ENCODE data around the gene TIGAR.

TIGAR gene

GRCh38 chr12:4387607-4388006, 66.6 kb downstream of the TIGAR start:
- POLR2A ChIA-PET, result interaction anchor here (0.5 kb wide), 1 partner anchor 56 kb away, joined by 3 read pairs; no protein-coding TSS in a partner anchor
- DNase-seq, result no peak
- no peaks in the 10 kb centered on the region for H3K9me3 ChIP-seq (ENCODE audit: control extremely low read depth in 1 of 5, control insufficient read depth in 4 of 5, insufficient read depth in 2 of 5, low read depth in 1 of 5, low read length in 4 of 5)
- 100% methylated on average over 1 of the region's 5 CpGs for WGBS (ENCODE audit: insufficient coverage)
- H3K27ac ChIP-seq (ENCODE audit: insufficient read depth in 1 of 2, low read depth in 1 of 2, low read length in 2 of 2, poor library complexity in 1 of 2, severe bottlenecking in 2 of 2), result no peak overlapping the region
- H3K27me3 ChIP-seq (replicated peaks in 2 of 5; ENCODE audit: control insufficient read depth in 4 of 5, insufficient read depth in 5 of 5, low read length in 4 of 5), result no peaks in the 10 kb centered on the region
- CTCF ChIA-PET, result interaction anchor here (1.6 kb wide), 1 partner anchor 29 kb away, joined by 5 read pairs; no protein-coding TSS in a partner anchor
- peaks cover 0 to 35% (median 13%) of the 10 kb centered on the region in 4 experiments for H3K4me1 ChIP-seq (ENCODE audit: control extremely low read depth in 1 of 4, control insufficient read depth in 4 of 4, insufficient read depth in 4 of 4, low read length in 3 of 4)
- no peak overlapping the region for H3K4me3 ChIP-seq (ENCODE audit: control insufficient read depth in 1 of 7, extremely low read depth in 1 of 7, insufficient read depth in 4 of 7, low read depth in 2 of 7, low read length in 6 of 7)
- H3K36me3 ChIP-seq (ENCODE audit: control insufficient read depth in 4 of 4, insufficient read depth in 4 of 4, low read length in 3 of 4), result no peaks in the 10 kb centered on the region

- Histone ChIP-seq H3K36me3 (ENCODE audit: control insufficient read depth in 4 of 4, insufficient read depth in 4 of 4, low read length in 3 of 4) (no peaks in the 10 kb centered on the region), H3K9me3 (ENCODE audit: control extremely low read depth in 1 of 5, control insufficient read depth in 4 of 5, insufficient read depth in 2 of 5, low read depth in 1 of 5, low read length in 4 of 5) (no peaks in the 10 kb centered on the region), H3K4me1 (ENCODE audit: control extremely low read depth in 1 of 4, control insufficient read depth in 4 of 4, insufficient read depth in 4 of 4, low read length in 3 of 4) (peaks cover under 1 to 39% (median 17%) of the 10 kb centered on the region in 4 experiments), H3K27ac (ENCODE audit: insufficient read depth in 1 of 2, low read depth in 1 of 2, low read length in 2 of 2, poor library complexity in 1 of 2, severe bottlenecking in 2 of 2) (no peak overlapping the region), H3K27me3 (replicated peaks in 2 of 5; ENCODE audit: control insufficient read depth in 4 of 5, insufficient read depth in 5 of 5, low read length in 4 of 5) (no peaks in the 10 kb centered on the region), H3K4me3 (ENCODE audit: control insufficient read depth in 1 of 7, extremely low read depth in 1 of 7, insufficient read depth in 4 of 7, low read depth in 2 of 7, low read length in 6 of 7) (no peak overlapping the region)
- WGBS (ENCODE audit: insufficient coverage), result no CpG with 5 or more reads among the region's 1 CpG
- DNase-seq, result no peak
- CTCF ChIA-PET, result interaction anchor here (1.6 kb wide), 1 partner anchor 29 kb away, joined by 5 read pairs; no protein-coding TSS in a partner anchor
- POLR2A ChIA-PET, result no interaction called here
Observed at GRCh38 chr12:4388032-4388431, 67.0 kb downstream of the TIGAR start.

GRCh38 chr12:4388662-4389061, 67.6 kb downstream of the TIGAR start:
- CTCF ChIA-PET, result interaction anchor here (0.6 to 1.6 kb wide), 3 partner anchors 9 to 1357 kb away, joined by 3 to 5 read pairs (median 3); partner anchors contain the start of gene FGF23
- Histone ChIP-seq H3K4me1 (ENCODE audit: control extremely low read depth in 1 of 4, control insufficient read depth in 4 of 4, insufficient read depth in 4 of 4, low read length in 3 of 4) (peaks cover 3 to 43% (median 20%) of the 10 kb centered on the region in 4 experiments), H3K4me3 (ENCODE audit: control insufficient read depth in 1 of 7, extremely low read depth in 1 of 7, insufficient read depth in 4 of 7, low read depth in 2 of 7, low read length in 6 of 7) (no peak overlapping the region), H3K36me3 (ENCODE audit: control insufficient read depth in 4 of 4, insufficient read depth in 4 of 4, low read length in 3 of 4) (no peaks in the 10 kb centered on the region), H3K27me3 (replicated peaks in 2 of 5; ENCODE audit: control insufficient read depth in 4 of 5, insufficient read depth in 5 of 5, low read length in 4 of 5) (no peaks in the 10 kb centered on the region), H3K9me3 (ENCODE audit: control extremely low read depth in 1 of 5, control insufficient read depth in 4 of 5, insufficient read depth in 2 of 5, low read depth in 1 of 5, low read length in 4 of 5) (no peaks in the 10 kb centered on the region), H3K27ac (ENCODE audit: insufficient read depth in 1 of 2, low read depth in 1 of 2, low read length in 2 of 2, poor library complexity in 1 of 2, severe bottlenecking in 2 of 2) (no peak overlapping the region)
- no peak for DNase-seq
- POLR2A ChIA-PET, result no interaction called here
- no CpG with 5 or more reads among the region's 2 CpGs for WGBS (ENCODE audit: insufficient coverage)

- no peaks in the 10 kb centered on the region for H3K27me3 ChIP-seq (replicated peaks in 2 of 5; ENCODE audit: control insufficient read depth in 4 of 5, insufficient read depth in 5 of 5, low read length in 4 of 5)
- H3K36me3 ChIP-seq (ENCODE audit: control insufficient read depth in 4 of 4, insufficient read depth in 4 of 4, low read length in 3 of 4), result no peaks in the 10 kb centered on the region
- peaks cover 3 to 47% (median 20%) of the 10 kb centered on the region in 4 experiments for H3K4me1 ChIP-seq (ENCODE audit: control extremely low read depth in 1 of 4, control insufficient read depth in 4 of 4, insufficient read depth in 4 of 4, low read length in 3 of 4)
- H3K9me3 ChIP-seq (ENCODE audit: control extremely low read depth in 1 of 5, control insufficient read depth in 4 of 5, insufficient read depth in 2 of 5, low read depth in 1 of 5, low read length in 4 of 5), result no peaks in the 10 kb centered on the region
- WGBS (ENCODE audit: insufficient coverage), result 11% methylated on average over 12 of the region's 15 CpGs
- H3K27ac ChIP-seq (ENCODE audit: insufficient read depth in 1 of 2, low read depth in 1 of 2, low read length in 2 of 2, poor library complexity in 1 of 2, severe bottlenecking in 2 of 2), result no peak overlapping the region
- POLR2A ChIA-PET, result interaction anchor here (1.0 kb wide), 1 partner anchor 23 kb away, joined by 3 read pairs; no protein-coding TSS in a partner anchor
- H3K4me3 ChIP-seq (ENCODE audit: control insufficient read depth in 1 of 7, extremely low read depth in 1 of 7, insufficient read depth in 4 of 7, low read depth in 2 of 7, low read length in 6 of 7), result peak overlapping the region in 5 of 7 experiments; percentile 5 to 60 (median 39)
- DNase-seq, result peak; percentile 12 to 81 (median 70)
- CTCF ChIA-PET, result interaction anchor here (1.0 kb wide), 1 partner anchor 9 kb away, joined by 4 read pairs; no protein-coding TSS in a partner anchor
Observed at GRCh38 chr12:4392223-4392742, 71.3 kb downstream of the TIGAR start.

- POLR2A ChIA-PET, result interaction anchor here (1.0 kb wide), 1 partner anchor 22 kb away, joined by 3 read pairs; no protein-coding TSS in a partner anchor
- H3K4me1 ChIP-seq (ENCODE audit: control extremely low read depth in 1 of 4, control insufficient read depth in 4 of 4, insufficient read depth in 4 of 4, low read length in 3 of 4), result peaks cover 3 to 47% (median 20%) of the 10 kb centered on the region in 4 experiments
- H3K36me3 ChIP-seq (ENCODE audit: control insufficient read depth in 4 of 4, insufficient read depth in 4 of 4, low read length in 3 of 4), result no peaks in the 10 kb centered on the region
- H3K9me3 ChIP-seq (ENCODE audit: control extremely low read depth in 1 of 5, control insufficient read depth in 4 of 5, insufficient read depth in 2 of 5, low read depth in 1 of 5, low read length in 4 of 5), result no peaks in the 10 kb centered on the region
- H3K27me3 ChIP-seq (replicated peaks in 2 of 5; ENCODE audit: control insufficient read depth in 4 of 5, insufficient read depth in 5 of 5, low read length in 4 of 5), result no peaks in the 10 kb centered on the region
- H3K4me3 ChIP-seq (ENCODE audit: control insufficient read depth in 1 of 7, extremely low read depth in 1 of 7, insufficient read depth in 4 of 7, low read depth in 2 of 7, low read length in 6 of 7), result peak overlapping the region in 1 of 7 experiments; percentile 6
- H3K27ac ChIP-seq (ENCODE audit: insufficient read depth in 1 of 2, low read depth in 1 of 2, low read length in 2 of 2, poor library complexity in 1 of 2, severe bottlenecking in 2 of 2), result no peak overlapping the region
- 97% methylated on average over 4 of the region's 5 CpGs for WGBS (ENCODE audit: insufficient coverage)
- no peak for DNase-seq
- CTCF ChIA-PET, result interaction anchor here (1.0 to 1.3 kb wide), 2 partner anchors 9 to 10 kb away, joined by 3 to 4 read pairs; no protein-coding TSS in a partner anchor
Observed at GRCh38 chr12:4393211-4393610, 72.2 kb downstream of the TIGAR start.

- DNase-seq, result peak in 2 of 3 donors; percentile 12 to 26
- 51% methylated on average over 2 of the region's 2 CpGs for WGBS (ENCODE audit: insufficient coverage)
- Histone ChIP-seq H3K9me3 (ENCODE audit: control extremely low read depth in 1 of 5, control insufficient read depth in 4 of 5, insufficient read depth in 2 of 5, low read depth in 1 of 5, low read length in 4 of 5) (no peaks in the 10 kb centered on the region), H3K4me3 (ENCODE audit: control insufficient read depth in 1 of 7, extremely low read depth in 1 of 7, insufficient read depth in 4 of 7, low read depth in 2 of 7, low read length in 6 of 7) (no peak overlapping the region), H3K27me3 (replicated peaks in 2 of 5; ENCODE audit: control insufficient read depth in 4 of 5, insufficient read depth in 5 of 5, low read length in 4 of 5) (no peaks in the 10 kb centered on the region), H3K36me3 (ENCODE audit: control insufficient read depth in 4 of 4, insufficient read depth in 4 of 4, low read length in 3 of 4) (no peaks in the 10 kb centered on the region), H3K4me1 (ENCODE audit: control extremely low read depth in 1 of 4, control insufficient read depth in 4 of 4, insufficient read depth in 4 of 4, low read length in 3 of 4) (peaks cover 3 to 27% (median 20%) of the 10 kb centered on the region in 4 experiments), H3K27ac (ENCODE audit: insufficient read depth in 1 of 2, low read depth in 1 of 2, low read length in 2 of 2, poor library complexity in 1 of 2, severe bottlenecking in 2 of 2) (no peak overlapping the region)
- CTCF ChIA-PET, result no interaction called here
- POLR2A ChIA-PET, result no interaction called here
Observed at GRCh38 chr12:4395818-4396217, 74.8 kb downstream of the TIGAR start.

- ChIA-PET CTCF (interaction anchor here (1.2 kb wide), 1 partner anchor 15 kb away, joined by 3 read pairs; no protein-coding TSS in a partner anchor), POLR2A (no interaction called here)
- 100% methylated on average over 1 of the region's 3 CpGs for WGBS (ENCODE audit: insufficient coverage)
- H3K9me3 ChIP-seq (ENCODE audit: control extremely low read depth in 1 of 5, control insufficient read depth in 4 of 5, insufficient read depth in 2 of 5, low read depth in 1 of 5, low read length in 4 of 5), result peaks cover 0 to 2% (median 0%) of the 10 kb centered on the region in 5 experiments
- H3K27ac ChIP-seq (ENCODE audit: insufficient read depth in 1 of 2, low read depth in 1 of 2, low read length in 2 of 2, poor library complexity in 1 of 2, severe bottlenecking in 2 of 2), result no peak overlapping the region
- H3K36me3 ChIP-seq (ENCODE audit: control insufficient read depth in 4 of 4, insufficient read depth in 4 of 4, low read length in 3 of 4), result no peaks in the 10 kb centered on the region
- DNase-seq, result no peak
- H3K4me1 ChIP-seq (ENCODE audit: control extremely low read depth in 1 of 4, control insufficient read depth in 4 of 4, insufficient read depth in 4 of 4, low read length in 3 of 4), result no peaks in the 10 kb centered on the region
- H3K4me3 ChIP-seq (ENCODE audit: control insufficient read depth in 1 of 7, extremely low read depth in 1 of 7, insufficient read depth in 4 of 7, low read depth in 2 of 7, low read length in 6 of 7), result no peak overlapping the region
- no peaks in the 10 kb centered on the region for H3K27me3 ChIP-seq (replicated peaks in 2 of 5; ENCODE audit: control insufficient read depth in 4 of 5, insufficient read depth in 5 of 5, low read length in 4 of 5)
Observed at GRCh38 chr12:4401117-4401516, 80.1 kb downstream of the TIGAR start.

All from common myeloid progenitor, CD34-positive (primary cell).